TTC549 (cell line): ENCODE data around the gene TACC2.

ENCODE experiments used
- FAIRE-seq: peaks from 2 replicates; lab custom pipeline; 2012; peaks lifted over from hg19 to GRCh38; lab: Jason Lieb, UNC

TACC2 gene

DNA sequence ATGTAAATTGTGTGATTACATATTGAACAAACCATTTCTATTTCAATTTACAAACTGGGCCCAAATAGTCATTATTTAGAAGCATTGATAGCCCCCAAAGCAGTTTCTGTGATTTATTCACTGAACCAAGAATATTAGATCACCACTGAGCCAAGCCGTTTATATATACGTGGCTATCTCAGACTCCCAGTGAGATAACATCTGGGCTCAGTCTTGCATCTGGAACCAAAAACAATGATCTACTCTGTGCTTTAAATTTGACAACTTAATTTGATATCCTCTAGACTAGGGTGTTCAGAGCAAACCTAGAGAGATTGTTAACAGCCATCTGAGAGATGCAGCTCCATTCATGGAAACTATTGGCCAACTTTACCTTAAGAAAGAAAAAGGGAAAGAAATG, 240.7 kb downstream of the TACC2 start:
- no peak for FAIRE-seq

DNA sequence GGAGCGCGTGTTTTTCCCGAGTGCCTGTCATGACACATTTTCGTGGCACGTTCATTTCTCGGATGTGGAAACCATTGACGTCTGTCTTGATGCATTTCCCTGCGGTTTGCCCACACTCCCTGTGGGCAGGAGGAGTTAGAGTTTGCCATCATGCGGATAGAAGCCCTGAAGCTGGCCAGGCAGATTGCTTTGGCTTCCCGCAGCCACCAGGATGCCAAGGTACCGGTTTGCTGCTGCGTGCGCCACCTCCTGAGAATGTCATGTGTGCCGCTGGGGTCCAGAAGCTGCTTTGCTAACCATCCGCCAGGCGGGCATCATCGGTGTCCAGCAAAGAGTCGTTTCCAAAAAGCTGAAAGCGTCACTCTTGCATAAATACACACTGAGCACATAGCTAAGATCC, 241.3 kb downstream of the TACC2 start:
- no peak for FAIRE-seq

DNA sequence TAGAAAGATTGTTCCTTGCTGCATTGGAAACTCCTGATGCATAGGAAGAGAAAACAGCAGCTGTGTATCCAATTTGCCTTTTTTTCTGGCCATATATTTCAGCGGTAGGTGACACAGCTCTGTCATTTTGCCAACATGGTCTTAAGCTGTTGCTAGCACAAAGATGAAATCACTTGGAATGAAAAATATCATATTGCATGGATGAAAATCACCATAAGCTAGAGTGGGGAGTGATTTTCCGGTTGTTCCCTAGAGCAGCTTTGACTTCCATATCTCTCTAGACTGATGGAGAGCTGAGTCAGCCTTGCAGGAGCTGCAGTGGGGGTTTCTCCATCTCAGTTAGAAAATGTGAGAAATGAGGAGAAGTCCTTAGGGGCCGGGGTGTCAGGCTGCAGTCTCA, 243.8 kb downstream of the TACC2 start:
- FAIRE-seq = no peak

DNA sequence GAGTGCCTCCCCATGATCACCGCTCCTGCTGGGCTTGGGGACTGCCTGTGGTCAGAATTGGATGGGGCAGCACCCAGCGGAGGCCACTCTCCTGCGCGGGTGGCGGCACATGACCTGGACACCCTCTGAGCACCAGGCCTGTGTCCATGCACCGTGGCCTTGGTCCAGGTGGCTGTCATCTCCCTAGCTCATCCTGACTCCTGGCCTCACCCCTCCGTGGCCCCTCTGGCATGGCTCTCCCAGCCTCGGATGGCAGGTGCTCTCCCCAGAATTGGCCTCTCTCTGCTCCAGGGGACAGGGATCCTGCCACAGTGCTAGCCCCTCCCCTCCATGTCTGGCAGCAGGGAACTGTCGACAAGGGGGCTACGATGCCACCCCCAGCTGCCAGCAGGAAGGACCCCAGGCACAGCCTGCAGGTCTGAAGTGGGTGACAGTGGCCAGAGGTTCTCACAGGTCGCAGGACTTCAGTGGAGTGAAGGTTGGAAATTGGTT, 244.9 kb downstream of the TACC2 start:
- FAIRE-seq = no peak

DNA sequence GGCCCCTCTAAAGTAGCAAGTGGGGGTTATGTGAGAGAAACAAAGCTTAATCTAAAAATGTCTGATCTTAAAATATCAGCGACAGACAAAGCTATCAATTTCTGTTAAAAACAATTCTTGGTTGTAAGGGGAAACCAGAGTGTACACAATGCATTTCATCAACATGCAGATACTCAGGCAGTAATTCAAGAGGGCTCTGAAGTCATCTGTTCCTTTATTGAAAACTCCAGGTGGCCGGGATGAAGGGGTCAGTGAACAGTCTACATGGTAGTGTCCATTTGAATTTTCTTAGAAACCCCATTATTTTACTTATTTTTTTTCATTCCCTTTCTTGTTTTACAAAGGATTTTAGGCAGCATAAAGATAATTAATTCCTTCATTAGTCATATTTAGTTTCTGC, 245.5 kb downstream of the TACC2 start:
- FAIRE-seq = no peak

DNA sequence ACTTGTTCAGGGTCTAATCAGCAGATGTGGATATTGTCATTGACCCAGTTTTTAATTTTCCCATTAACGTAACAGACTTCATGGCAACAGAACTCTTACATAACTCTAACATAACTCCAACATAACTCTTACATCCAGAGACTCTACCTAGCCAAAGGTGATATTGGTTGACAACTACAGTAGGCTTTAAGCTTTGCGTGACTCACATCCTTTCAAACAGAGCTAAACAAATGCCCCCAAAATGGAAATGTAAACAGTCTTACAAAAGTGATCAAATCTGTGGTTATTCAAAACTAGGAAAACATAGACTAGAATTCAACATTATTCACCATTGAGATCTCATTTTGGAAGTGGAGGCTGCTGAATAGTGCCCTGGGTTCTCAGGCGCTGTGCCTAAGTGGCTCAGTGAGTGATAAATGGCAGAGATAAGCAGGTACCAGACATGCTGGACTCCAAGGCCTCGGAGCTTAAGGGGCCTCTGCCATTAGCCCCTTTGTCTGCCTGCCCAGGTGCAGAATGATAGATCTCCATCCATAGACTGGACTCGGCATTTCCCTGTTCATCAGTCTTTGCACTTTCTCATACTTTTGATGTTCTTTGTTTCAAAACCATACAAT, 247.8 kb downstream of the TACC2 start:
- FAIRE-seq = no peak

DNA sequence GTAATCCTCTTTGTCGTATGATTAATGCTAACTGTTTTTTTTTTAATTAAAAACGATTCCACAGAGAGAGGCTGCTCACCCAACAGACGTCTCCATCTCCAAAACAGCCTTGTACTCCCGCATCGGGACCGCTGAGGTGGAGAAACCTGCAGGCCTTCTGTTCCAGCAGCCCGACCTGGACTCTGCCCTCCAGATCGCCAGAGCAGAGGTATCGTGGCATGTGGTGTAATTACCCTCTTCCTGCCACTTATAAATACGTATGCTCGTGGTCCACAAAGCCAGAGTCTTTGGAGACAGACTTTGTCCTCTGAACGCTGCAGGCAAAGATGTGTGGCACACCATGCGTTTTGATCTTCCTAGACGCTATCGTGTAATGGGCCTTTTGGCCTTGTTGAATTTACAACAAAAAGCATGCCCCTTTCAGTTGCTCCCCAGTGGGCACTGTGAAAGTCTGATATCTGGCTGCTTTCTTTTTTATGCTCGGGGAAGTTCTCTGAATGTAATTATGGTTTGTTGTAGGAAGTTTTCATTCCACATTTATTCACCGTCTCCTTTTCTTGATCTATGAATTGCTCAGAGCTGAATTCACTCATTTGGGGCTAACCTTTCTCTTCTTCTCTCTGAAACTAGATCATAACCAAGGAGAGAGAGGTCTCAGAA, 248.5 kb downstream of the TACC2 start:
- FAIRE-seq = no peak

DNA sequence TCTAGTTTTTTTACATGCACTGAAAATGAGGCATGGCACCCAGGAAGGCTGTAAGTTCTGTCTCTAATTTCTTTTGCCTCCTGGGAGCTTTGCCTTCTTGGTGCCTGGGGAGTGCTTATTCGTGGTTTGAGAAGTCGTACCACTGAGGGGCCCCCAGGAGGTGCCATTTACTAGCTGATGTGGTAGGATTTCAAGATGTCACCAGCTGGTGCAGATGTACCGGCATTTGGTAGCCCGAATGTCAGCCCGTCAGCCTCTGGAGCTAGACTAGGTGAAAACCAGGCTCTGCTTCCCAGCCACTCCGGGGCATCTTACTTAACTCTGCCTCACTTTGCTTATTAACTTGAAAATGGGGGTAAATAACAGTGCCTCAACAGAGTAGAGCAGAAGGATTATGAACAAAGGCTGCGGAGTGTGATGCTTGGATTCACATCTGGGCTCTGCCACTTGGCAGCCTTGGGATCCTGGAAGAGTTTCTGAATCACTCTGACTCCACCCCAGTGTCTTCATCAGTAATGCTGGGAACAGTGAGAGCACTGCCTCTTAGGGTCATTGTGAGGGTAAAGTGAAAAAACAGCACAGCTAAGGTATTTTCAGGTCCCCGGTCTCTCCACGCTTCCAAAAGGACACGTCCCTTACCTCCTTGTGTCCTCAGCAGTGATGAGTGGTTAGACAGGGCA, 250.8 kb downstream of the TACC2 start:
- FAIRE-seq = no peak

DNA sequence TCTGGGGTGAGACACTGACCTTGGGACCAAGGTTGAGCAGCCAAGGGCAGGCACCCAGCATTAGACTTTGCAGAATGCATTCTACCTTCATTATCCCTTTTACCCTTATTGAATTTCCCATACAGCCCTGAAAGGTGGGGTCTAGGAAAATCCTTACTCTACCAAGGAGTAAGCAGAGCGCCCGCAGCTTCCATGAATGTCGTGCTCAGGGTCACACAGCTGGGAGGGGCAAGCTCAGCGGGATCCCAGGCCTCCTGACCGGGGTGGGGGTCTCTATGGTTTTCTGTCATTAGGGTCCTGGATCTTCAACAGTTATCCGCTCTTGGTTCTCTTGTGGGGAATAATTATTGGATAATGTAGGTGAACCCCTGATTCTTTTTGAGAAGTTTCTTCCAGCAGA, 251.4 kb downstream of the TACC2 start:
- no peak for FAIRE-seq

DNA sequence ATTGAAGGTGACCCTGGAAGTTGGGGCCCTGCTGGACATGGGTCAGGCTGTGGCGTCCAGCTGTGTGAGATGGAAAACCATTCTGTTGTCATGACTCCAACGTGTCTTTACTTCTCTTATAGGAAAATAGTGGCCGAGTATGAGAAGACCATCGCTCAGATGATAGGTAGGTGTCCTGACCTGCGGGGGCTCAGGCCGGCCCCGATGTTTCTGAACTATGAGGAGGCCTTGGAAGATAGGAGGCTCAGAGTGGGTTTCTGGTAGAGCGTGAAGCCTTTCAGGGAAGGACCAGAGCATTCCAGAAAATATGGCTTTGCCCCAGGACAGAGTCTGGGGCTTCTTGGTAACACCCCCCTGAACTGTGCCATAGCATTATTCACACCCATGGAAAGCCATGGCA, 252.9 kb downstream of the TACC2 start:
- FAIRE-seq = no peak

DNA sequence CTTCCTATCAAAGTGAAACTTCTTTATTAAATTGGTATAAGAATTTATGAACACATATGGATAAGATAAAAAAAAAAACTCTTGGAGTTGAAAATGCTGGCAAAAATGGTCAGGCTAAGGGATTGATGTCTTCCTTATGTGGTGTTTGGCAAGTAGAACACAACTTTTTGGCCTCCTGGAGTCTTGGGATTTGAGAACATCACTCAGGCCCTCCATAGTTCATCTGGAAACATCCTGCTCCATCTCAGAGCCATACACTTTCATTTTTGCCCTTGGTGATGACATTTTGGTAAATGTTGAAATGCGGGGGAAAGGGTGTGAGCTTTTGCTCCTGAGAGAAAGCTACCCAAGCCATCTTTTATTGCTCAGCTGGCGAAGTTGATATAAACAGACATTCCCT, 254.6 kb downstream of the TACC2 start:
- FAIRE-seq = no peak

DNA sequence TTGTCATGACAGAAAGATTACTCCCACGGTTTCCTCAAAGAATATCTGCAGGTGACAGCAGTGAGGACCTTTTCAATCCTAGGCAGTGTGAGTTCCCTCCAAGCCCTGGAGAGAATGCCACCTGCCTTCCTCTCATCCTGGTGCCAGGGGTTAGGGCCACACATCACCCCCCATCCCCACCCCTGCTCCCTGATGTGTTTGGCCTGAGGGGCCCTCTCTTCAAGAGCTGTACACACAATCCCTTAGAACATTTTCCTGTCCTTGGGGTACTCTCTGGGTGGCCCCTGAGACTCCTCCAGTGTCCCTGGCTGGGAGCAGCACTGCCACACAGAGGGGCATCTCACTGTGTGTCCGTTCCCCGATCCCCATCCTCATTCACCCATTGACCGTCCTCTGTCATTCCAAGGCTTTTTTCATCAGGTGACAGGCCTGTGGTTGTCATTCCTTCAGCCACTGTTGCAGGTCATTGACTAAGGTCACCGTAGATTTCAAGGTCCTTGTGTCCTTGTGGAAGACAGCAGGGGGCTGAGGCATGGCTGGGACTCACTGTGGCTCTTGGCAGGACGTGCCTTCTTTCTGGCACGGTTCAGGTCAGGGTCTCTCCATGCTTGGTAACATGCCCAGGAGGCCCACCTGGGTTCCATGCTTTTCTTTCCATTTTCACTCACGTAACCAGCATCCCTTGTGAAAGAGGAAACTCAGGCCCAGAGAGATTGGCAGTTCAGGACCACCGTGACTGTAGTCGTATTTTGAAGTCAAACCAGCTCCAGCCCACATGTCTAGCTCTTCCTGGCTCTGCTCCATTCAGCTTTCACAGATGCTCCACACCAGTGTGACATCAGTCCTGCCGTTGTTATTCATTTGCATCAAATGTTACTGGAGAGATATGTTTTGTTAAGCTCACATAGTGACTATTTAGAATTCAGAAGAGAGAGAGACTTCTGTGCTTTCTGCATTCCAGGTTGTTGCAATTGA, 255.3 kb downstream of the TACC2 start:
- FAIRE-seq = no peak

DNA sequence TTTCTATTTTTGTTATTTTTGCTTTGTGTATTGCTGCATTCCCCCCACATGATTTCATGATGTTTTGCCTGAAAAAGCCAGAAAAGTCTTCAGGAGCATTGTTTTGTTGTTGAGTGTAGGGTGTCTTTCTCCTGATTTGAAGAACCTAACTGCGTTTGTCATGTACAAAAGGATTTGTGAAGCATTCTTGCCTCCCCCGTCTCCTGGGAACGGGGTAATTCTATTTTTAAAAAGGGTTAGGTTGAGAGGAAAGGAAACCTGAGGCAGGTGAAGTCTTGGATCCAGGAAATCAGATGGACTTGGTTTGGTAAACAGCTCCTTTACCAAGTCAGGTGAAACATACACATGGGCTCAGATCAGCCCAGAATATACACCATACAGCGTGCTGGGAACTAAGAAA, 256.2 kb downstream of the TACC2 start:
- FAIRE-seq = no peak

DNA sequence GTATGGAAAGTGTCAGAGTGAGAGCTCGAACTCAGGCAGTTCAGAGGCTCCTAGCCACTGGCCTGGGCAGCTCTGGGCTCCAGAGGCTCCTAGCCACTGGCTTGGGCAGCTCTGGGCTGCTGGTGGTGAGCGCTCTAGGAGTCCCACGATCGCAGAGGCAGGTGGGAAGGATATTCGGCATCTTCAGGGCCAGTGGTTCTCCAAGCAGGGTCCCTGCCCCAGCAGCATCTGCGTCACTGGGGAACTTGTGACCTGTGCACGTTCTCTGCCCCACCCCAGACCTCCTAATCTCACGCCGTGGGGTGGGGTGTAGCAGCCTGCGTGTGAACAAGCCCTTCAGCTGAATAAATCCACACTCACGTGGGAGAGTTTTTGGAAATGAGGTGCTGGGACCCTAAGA, 256.9 kb downstream of the TACC2 start:
- FAIRE-seq = no peak

DNA sequence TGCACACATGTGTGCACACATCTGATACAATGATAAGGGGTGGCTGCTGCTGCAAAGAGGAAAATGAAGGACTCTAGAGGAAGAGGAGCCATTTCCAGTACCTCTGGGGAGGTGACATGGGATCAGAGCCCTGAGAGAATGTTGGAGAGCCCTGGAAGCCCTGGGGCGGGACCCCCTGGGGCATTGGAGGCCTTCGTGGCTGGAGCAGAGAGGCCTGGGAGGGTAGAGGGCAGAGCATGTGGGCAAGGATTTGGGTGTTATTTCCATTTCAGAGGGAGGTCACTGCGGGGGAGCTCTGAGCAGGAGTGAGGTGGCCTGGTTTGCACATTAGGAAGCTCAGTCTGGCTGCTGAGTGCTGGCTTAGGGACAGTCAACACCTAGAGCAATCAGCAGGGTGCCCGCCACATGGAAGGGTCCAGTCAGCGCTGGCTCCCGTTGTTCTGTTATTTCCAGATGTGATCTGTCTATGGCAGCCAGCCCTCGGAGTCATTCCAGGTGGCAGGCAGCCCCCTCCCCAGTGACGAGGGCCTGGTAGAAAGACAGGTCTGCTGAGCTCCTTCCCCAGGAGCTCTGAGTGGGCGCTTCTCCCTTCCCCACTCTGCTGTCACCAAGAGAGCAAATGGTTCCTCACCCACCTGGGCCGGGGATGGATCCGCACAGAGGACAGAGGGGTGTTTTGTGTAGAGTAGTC, 258.0 kb downstream of the TACC2 start:
- no peak for FAIRE-seq

DNA sequence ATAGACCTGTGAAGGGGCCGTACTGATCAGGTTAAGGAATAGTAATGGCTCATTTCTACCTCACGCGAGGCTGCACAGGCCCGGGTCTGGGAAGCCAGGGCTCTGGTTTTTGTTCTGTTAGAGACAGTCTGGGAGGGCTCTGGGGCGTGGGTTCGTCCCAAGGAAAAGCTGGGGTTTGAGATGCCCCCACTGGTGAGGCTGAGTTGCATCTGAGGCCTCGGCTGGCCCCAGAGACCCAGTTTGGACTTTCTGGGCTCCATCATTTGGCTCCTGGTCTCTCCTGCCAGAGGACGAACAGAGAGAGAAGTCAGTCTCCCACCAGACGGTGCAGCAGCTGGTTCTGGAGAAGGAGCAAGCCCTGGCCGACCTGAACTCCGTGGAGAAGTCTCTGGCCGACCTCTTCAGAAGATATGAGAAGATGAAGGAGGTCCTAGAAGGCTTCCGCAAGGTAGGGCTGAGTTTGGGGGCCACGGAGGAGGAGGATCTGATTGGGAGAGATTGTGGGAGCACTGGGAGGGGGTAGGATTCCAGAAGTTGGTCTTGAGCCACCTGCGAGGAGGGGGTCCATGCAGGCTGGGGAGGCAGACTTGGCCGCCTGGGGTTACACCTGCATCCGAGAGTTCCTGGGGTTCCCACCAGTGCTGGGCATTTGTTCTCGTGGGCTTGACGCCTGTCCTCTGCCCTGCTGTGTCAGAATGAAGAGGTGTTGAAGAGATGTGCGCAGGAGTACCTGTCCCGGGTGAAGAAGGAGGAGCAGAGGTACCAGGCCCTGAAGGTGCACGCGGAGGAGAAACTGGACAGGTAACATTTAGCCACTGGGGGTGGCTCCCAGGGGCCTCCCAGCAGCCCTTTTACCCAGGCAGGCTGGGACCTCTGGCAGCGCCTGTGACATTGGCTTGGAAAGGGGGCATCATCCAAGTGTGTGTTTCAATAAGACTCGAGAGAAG, 259.7 kb downstream of the TACC2 start:
- no peak for FAIRE-seq

DNA sequence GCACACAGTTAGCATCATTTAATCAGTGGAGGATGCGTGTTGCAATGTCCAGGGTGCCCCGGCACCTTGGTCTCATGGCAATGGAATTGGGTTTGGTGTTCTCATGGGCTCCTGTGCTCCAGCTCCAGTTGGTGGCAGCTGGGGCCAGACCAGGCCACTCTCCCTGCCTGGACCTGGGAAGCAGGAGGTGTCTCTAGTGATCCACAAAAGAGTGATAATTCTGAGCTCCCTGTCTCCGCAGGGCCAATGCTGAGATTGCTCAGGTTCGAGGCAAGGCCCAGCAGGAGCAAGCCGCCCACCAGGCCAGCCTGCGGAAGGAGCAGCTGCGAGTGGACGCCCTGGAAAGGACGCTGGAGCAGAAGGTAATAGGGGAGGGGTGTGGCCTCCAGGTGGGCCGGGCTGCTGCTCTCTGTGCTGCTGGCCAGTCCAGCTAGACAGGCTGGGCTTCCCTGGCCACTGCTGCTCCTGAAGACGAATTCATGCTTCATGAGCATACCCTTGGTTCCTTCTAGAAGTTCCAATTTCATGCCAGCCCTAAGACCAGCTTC, 260.4 kb downstream of the TACC2 start:
- no peak for FAIRE-seq

DNA sequence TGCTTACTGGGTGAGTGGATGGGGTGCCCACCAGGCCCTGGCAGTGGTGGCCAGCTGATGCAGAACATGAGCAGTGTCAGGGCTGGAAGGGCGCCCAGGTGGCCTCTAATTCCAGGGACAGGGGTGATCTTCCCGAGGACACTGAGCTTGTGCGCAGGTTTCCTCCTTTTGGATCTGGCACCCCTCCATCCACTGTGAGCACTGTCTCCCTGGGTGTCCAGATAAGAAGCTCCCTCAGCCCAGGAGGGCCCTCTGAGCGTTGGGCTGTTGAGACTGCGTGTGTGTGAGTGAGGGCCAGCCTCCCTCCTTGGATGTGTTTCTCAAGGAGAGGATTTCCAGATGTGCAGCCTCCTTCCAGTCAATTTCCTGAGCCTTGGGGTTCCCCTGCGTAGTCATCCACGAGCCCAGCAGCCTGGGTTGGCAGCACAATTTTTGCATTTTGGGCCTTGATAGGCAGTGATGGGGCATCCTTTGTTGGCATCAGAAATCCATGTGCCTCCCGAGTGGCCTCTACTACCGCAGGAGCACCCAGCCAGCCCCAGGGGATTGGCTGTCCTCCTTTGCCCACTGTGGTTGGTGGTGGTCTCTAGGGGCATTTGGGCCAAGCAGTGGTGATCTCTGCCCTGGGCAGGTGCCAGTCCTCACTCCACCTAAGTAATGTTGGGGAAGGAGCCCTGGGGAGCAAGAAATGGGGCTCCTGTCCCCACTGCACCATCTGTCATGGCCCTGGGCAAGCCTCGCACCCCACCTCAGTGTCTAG, 261.2 kb downstream of the TACC2 start:
- FAIRE-seq = no peak

DNA sequence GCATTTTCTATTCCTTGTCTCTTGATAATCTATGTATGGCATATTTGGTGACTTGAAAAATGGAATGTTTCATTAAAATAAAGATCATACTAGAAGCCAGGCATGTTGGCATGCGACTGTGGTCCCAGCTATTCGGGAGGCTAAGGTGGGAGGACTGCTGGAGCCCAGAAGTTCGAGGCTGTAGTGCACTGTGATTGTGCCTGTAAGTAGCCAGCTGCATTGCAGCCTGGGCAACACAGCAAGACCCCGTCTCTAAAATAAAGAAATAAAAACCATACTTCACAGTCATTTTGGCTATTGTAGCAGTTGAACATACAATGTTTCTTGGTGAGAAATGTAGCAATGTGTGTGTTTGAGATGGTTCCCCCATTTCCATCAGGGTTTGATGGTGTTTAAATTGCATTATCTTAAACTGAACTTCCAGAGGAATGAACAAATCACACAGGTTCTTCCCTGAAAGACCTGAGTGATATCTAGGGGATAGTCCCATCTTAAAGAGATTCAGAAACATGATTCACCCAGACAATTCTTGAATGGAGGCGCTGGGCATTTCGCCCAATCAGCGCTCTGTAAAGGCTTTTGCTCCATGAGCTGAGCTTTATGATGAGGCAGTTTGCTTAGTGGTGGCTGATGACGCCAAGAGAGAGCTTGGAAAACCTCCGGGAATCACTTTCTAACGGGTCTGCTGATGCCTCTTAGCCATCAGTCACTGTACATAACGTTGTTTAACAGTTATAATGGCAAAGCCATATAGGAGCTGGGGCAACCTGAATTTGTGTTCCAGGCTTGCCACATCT, 262.7 kb downstream of the TACC2 start:
- FAIRE-seq = no peak
